Activated CD8-positive, alpha-beta T cell treated with anti-CD3 and anti-CD28 coated beads, Interleukin-2, amount 10 ng/mL, durations not matched to agents 7 days and 5 days (primary cell): ENCODE results near the gene JPH2. TPM values are rescaled to one million over a fixed set of nuclear protein-coding genes. Genes with fewer than 3 reads are reported as not detected.

Source experiments
- ATAC-seq: fragments of 150-1000 bp; cut with Tn5 transposase; one replicate; pipeline ENCODE4 v1.10.0; 2021; ENCODE audit warnings: moderate library complexity
- CTCF ChIA-PET: fragments of 350-600 bp; sonication (Branson Sonifier 250); formaldehyde crosslinking; loops from one replicate; lab custom pipeline; 2021; ENCODE audit warnings: antibody characterized with exemption; lab: Charles Lee
- POLR2A ChIA-PET: fragments of 350-600 bp; sonication (Branson Sonifier 250); formaldehyde crosslinking; loops from one replicate; lab custom pipeline; 2021; ENCODE audit warnings: antibody characterized with exemption; lab: Charles Lee
- DNase-seq: peaks from one replicate; pipeline ENCODE4 v3.0.0-alpha.2; 2020
- H3K27ac Mint-ChIP-seq: one replicate; pipeline ENCODE4 v1.8.0; 2021; ENCODE audit warnings: mild to moderate bottlenecking, mixed read lengths
- H3K27me3 Mint-ChIP-seq: one replicate; pipeline ENCODE4 v1.8.0; 2021; ENCODE audit warnings: low read depth, mixed read lengths
- H3K36me3 Mint-ChIP-seq: one replicate; pipeline ENCODE4 v1.8.0; 2021; ENCODE audit warnings: low read depth, mixed read lengths
- H3K4me1 Mint-ChIP-seq: one replicate; pipeline ENCODE4 v1.8.0; 2021; ENCODE audit warnings: low read depth, mixed read lengths
- H3K4me3 Mint-ChIP-seq: one replicate; pipeline ENCODE4 v1.8.0; 2021; ENCODE audit warnings: mild to moderate bottlenecking, mixed read lengths
- H3K9me3 Mint-ChIP-seq: one replicate; pipeline ENCODE4 v1.8.0; 2022; ENCODE audit warnings: mixed read lengths; ENCODE audit not compliant: insufficient read depth
- total RNA-seq, 2 experiments: library from RNA; stranded (reverse); gene quantifications; one replicate each; pipeline ENCODE4 v1.2.3, GENCODE V29; 2021

JPH2 gene
- total RNA-seq, 2 experiments from 2014 or later: 0.10 TPM; not detected in 1

DNA sequence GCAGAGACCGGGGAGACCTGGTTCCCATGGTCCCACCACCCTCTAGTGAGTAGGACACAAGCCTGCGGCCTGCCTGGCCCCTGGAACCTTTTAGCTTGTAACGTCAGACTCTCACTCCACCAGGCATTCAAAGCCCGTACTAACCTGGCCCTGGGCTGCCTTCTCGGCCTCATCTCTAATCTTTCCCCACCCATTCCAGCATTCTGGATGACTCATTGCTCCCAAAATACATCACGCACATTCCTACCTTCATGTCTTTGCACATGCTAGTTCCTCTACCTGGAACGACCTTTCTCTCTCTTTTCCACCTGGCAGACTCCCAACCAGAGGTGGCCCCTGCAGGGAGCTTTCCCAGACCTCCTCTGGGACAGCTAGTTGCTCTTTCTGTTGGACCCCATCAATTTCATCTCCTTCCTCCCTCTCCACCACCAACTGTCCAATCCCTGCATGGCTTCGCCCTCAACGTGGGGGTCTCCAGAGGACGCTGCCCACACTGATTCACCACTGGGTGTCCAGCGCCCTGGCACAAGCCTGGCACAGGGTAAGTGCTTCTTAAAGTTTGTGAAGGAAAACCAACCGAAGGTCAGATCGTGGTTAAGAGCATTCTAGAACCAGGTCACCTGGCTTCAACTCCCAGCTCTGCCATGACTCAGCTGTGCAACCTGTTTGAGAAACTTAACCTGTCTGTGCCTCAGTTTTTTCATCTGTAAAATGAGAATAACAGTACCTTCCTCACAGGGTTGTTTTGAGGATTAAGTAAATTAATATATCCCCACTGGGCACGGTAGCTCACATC, 35.2 kb downstream of the JPH2 start:
- DNase-seq (no peak), ATAC-seq (no peak)
- Mint-ChIP-seq H3K4me1 (peaks cover 10% of the 10 kb centered on the region), H3K27me3 (peaks cover 2% of the 10 kb centered on the region), H3K4me3 (no peak overlapping the region), H3K9me3 (no peaks in the 10 kb centered on the region), H3K36me3 (no peaks in the 10 kb centered on the region), H3K27ac (no peak overlapping the region)
- ChIA-PET POLR2A (no interaction called here), CTCF (no interaction called here)

DNA sequence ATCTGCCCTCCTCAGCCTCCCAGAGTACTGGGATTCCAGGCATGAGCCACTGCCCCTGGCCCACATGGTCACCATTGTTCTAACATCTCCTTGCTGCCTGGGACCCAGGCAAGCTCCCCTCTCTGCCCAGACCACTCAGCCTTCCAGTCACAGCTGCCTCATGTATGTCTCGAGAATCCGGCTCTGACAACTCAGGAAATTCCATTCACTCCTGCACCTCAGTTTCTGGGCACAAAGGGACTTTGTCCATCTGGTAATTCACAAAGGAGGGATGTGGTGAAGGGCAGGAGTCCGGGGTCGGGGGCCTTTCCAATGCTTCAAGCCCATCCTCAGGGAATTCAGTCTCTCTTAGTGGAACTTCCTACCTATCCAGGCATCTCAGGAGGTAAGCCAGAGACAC, 40.7 kb downstream of the JPH2 start:
- Mint-ChIP-seq H3K27me3 (peaks cover 8% of the 10 kb centered on the region), H3K4me1 (no peaks in the 10 kb centered on the region), H3K9me3 (no peaks in the 10 kb centered on the region), H3K27ac (no peak overlapping the region), H3K36me3 (no peaks in the 10 kb centered on the region), H3K4me3 (no peak overlapping the region)
- no peak for DNase-seq
- ChIA-PET POLR2A (no interaction called here), CTCF (no interaction called here)
- ATAC-seq: no peak

DNA sequence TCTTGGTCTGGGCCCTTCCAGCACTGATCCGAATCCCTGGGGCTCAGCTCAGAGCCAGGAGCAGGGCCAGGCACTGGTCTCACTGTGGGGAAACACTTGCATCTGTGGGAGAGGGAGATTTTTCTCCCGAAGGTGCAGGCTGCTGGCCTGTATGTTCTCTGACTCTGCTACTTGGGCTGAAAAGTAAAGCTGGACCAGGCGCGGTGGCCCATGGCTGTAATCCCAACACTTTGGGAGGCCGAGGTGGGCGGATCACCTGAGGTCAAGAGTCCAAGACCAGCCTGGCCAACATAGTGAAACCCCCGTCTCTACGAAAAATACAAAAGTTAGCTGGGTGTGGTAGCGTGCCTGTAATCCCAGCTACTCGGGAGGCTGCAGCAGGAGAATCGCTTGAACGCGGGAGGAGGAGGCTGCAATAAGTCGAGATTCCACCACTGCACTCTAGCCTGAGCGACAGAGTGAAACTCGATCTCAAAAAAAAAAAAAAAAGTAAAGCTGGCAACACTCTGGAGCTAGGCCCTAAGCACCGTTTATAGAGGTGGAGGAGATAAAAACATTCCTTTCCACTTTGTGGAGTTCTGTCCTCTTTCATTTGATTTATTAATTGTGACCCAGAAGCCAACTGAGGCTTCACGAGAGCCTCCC, 41.7 kb downstream of the JPH2 start:
- H3K4me1 Mint-ChIP-seq: no peaks in the 10 kb centered on the region
- ChIA-PET POLR2A (no interaction called here), CTCF (no interaction called here)
- no peaks in the 10 kb centered on the region for H3K9me3 Mint-ChIP-seq
- peaks cover 8% of the 10 kb centered on the region for H3K27me3 Mint-ChIP-seq
- no peaks in the 10 kb centered on the region for H3K36me3 Mint-ChIP-seq
- DNase-seq: no peak
- H3K27ac Mint-ChIP-seq: no peak overlapping the region
- no peak for ATAC-seq
- H3K4me3 Mint-ChIP-seq: no peak overlapping the region

DNA sequence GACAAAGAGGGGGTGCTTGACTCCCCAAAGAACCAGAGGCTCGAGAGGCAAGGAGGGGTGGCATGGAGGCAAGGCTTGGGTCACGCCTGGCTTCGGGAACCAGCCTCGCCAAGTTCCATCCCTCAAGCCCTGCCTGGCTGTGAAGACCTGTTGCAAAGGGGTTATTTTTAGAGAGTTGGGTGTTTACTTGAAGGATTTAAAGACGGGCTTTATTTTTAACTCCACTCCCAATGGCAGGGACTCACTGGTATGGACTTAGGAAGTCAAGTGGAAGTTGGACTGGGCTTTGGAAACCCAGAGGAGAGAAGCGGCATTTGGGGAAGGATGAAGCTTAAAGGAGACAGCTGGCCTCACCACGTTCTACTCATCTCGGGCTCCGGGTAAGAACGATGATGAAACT, 43.1 kb downstream of the JPH2 start:
- no peak overlapping the region for H3K27ac Mint-ChIP-seq
- ATAC-seq (no peak), DNase-seq (no peak)
- peaks cover 15% of the 10 kb centered on the region for H3K27me3 Mint-ChIP-seq
- H3K4me3 Mint-ChIP-seq: no peak overlapping the region
- ChIA-PET POLR2A (interaction anchor here (1.1 kb wide), 1 partner anchor 9 kb away, joined by 3 read pairs; no protein-coding TSS in a partner anchor), CTCF (no interaction called here)
- no peaks in the 10 kb centered on the region for H3K36me3 Mint-ChIP-seq
- H3K9me3 Mint-ChIP-seq: no peaks in the 10 kb centered on the region
- no peaks in the 10 kb centered on the region for H3K4me1 Mint-ChIP-seq

DNA sequence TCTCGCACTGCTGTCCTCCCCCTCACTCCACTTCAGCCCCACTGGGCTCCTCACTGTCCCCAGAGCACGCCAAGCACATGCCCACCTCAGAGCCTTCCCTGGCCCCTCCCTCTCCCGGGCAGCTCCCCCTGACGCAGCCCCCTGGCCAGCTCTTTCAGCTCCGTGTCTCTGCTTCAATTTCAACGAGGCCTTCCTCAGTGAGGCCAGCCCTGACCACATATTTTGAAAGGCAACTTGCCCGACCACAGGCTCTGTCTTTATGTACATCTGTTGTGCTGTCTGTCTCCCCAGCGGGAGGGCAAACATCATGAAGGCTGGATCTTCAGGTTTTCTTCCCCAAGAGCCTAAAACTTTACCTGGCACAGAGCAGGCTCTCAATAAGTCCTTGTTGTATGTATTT, 44.6 kb downstream of the JPH2 start:
- peaks cover 16% of the 10 kb centered on the region for H3K27me3 Mint-ChIP-seq
- no peaks in the 10 kb centered on the region for H3K9me3 Mint-ChIP-seq
- no peak overlapping the region for H3K27ac Mint-ChIP-seq
- ChIA-PET POLR2A (no interaction called here), CTCF (interaction anchor here (1.4 kb wide), 1 partner anchor 26 kb away, joined by 4 read pairs; no protein-coding TSS in a partner anchor)
- no peak for DNase-seq
- no peaks in the 10 kb centered on the region for H3K4me1 Mint-ChIP-seq
- H3K4me3 Mint-ChIP-seq: no peak overlapping the region
- H3K36me3 Mint-ChIP-seq: no peaks in the 10 kb centered on the region
- no peak for ATAC-seq

DNA sequence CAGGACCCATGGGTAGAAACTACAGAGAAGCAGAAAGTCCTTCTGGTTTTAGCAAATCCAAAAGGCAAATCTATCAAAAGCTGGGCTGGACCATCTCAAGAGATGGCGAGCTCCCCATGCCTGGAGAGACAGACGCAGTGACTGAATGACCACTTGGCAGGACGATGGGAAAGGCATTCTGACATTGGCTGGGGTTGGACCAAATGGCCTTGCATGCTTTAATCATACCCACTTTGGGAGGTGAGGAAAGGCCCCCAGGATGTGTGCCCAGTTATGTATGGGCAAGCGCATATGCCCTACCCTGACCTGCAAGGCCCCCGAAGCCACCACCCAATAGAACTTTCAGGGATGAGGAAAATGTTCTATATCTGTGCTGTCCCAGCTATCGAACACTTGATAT, 45.1 kb downstream of the JPH2 start:
- ATAC-seq: no peak
- H3K4me1 Mint-ChIP-seq: no peaks in the 10 kb centered on the region
- peaks cover 16% of the 10 kb centered on the region for H3K27me3 Mint-ChIP-seq
- DNase-seq: no peak
- CTCF ChIA-PET: interaction anchor here (0.6 kb wide), 1 partner anchor 48 kb away, joined by 4 read pairs; no protein-coding TSS in a partner anchor
- POLR2A ChIA-PET: no interaction called here
- no peak overlapping the region for H3K27ac Mint-ChIP-seq
- H3K4me3 Mint-ChIP-seq: no peak overlapping the region
- no peaks in the 10 kb centered on the region for H3K9me3 Mint-ChIP-seq
- no peaks in the 10 kb centered on the region for H3K36me3 Mint-ChIP-seq

DNA sequence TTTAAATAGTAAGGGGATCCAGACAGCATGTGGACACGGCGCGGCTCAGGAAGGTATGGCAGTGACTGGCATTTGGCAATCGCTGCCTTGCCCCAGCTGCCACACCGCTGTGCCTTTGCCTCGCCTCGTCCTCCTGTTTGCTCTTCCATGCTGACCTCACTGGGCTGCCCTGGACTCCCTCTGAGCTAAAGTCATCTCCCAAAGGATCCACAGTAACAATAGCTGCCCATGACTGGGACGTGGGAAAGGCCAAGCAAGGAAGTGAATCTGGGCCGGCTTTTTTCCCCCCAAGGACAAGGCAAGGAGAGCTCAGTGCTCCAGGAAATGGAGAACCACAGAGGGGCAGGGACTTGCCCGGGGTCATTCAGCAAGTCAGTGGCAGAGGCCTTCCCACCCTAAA, 48.1 kb downstream of the JPH2 start:
- Mint-ChIP-seq H3K27ac (no peak overlapping the region), H3K9me3 (no peaks in the 10 kb centered on the region), H3K27me3 (peaks cover 15% of the 10 kb centered on the region), H3K36me3 (no peaks in the 10 kb centered on the region), H3K4me3 (no peak overlapping the region), H3K4me1 (no peaks in the 10 kb centered on the region)
- no peak for ATAC-seq
- ChIA-PET POLR2A (no interaction called here), CTCF (no interaction called here)
- DNase-seq: no peak

DNA sequence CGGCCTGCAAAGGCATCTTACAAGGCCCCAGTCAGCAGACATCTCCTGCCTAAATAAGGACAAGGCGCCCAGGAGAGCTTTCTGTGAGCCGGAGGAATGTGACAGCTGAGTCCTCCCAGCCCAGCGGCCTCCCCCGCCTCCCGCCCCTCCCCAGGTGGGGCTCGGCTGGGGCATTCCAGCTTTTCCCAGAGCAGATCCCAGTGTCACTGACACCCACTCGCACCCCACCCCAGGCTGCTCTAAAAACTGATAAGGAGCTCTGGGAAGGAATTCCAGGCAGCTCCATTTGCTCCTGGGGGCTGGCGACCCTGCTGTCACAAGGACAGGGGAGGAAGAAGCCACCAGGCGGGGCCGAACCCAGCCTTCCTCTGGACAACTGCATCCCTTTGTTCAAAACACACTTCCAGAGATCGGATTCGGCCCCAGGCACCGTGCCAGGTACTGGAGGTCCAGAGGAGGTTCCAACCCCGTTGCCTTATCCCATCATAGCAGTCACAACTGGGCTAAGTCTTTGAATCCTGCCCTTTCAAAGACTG, 49.7 kb downstream of the JPH2 start:
- DNase-seq (no peak), ATAC-seq (no peak)
- ChIA-PET CTCF (interaction anchor here (3.9 kb wide), 1 partner anchor 53 kb away, joined by 19 read pairs; no protein-coding TSS in a partner anchor), POLR2A (no interaction called here)
- Mint-ChIP-seq H3K27ac (no peak overlapping the region), H3K9me3 (no peaks in the 10 kb centered on the region), H3K4me1 (no peaks in the 10 kb centered on the region), H3K4me3 (no peak overlapping the region), H3K36me3 (no peaks in the 10 kb centered on the region), H3K27me3 (peaks cover 11% of the 10 kb centered on the region)

DNA sequence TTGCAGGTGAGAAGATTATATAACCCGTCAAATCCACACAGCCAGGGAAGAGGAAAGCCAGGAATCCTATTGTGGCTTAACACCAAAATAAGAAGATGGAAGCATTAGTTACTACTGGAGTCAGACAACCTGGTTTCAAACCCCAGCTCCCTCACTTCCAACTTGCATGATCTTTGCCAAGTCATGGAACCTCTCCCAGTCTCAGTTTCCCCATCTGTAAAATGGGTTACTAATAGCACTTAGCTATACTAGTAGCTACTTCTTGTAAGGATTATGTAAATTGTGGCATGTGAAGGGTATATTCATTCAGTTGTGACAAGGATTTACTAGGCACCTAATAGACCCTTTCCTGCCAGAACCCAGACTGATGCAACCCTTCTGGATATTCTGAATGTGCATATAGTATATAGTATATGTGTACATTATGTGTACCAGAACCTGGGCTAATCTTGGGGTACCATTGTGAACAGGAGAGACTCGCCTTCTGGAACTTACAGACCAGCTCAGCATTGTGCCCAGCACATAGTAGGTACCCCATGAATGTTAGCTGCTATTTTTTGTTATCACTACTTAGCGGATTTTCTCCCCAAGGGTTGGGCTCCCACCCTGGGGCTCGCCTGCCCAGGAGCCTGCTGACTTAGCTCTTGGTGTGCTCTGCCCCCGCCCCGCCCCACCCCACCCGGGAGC, 50.3 kb downstream of the JPH2 start:
- POLR2A ChIA-PET: no interaction called here

DNA sequence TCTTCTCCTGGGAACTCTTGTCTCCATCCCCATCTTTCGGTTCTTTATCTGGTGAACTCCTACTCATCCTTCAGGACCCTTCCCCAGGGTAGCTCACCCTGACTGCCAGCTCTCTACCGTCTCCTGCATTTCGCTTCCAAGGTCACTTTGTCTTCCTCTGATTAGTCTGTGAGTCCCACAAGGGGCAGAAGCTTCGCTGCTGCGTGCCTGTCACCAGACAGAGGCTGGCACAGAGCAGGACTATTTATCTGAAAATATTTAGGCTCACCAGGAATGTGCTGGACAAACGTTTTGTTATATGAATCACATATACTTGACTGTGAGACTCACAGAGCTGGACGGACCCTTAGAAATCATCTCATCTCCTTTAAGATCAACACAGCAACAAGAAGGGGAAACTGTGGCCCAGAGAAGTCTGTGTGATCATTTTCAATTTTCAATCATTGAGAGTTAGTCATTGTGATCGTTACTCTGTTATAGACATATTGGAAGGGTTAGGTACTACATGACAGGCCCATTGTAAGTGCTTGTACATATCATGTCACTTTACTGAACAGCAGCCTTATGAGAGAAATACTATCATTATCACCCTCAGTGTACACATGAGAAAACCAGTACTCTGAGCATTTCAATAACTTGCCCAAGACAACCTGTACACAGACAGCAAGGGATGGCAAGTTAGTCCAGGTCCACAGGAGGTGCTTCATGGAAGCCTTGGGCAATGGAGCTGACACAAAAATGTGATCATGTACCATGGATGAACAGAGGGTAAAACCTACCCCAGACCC, 51.4 kb downstream of the JPH2 start:
- Mint-ChIP-seq H3K27me3 (peaks cover 11% of the 10 kb centered on the region), H3K27ac (no peak overlapping the region), H3K4me3 (no peak overlapping the region), H3K4me1 (no peaks in the 10 kb centered on the region), H3K9me3 (no peaks in the 10 kb centered on the region), H3K36me3 (no peaks in the 10 kb centered on the region)
- CTCF ChIA-PET: interaction anchor here (1.0 to 3.9 kb wide), 5 partner anchors 18 to 176 kb away, joined by 3 to 19 read pairs (median 5); partner anchors contain the start of gene FITM2
- POLR2A ChIA-PET: no interaction called here
- ATAC-seq (peak; percentile 63), DNase-seq (no peak)

More for the DNA sequence above, 50.3 kb downstream of the JPH2 start:
- ATAC-seq: no peak
- H3K4me3 Mint-ChIP-seq: no peak overlapping the region
- DNase-seq: no peak
- H3K9me3 Mint-ChIP-seq: no peaks in the 10 kb centered on the region
- CTCF ChIA-PET: interaction anchor here (0.8 to 3.9 kb wide), 3 partner anchors 42 to 175 kb away, joined by 3 to 19 read pairs (median 5); partner anchors contain the start of gene FITM2
- H3K27ac Mint-ChIP-seq: no peak overlapping the region
- no peaks in the 10 kb centered on the region for H3K4me1 Mint-ChIP-seq
- H3K27me3 Mint-ChIP-seq: peaks cover 11% of the 10 kb centered on the region
- no peaks in the 10 kb centered on the region for H3K36me3 Mint-ChIP-seq

DNA sequence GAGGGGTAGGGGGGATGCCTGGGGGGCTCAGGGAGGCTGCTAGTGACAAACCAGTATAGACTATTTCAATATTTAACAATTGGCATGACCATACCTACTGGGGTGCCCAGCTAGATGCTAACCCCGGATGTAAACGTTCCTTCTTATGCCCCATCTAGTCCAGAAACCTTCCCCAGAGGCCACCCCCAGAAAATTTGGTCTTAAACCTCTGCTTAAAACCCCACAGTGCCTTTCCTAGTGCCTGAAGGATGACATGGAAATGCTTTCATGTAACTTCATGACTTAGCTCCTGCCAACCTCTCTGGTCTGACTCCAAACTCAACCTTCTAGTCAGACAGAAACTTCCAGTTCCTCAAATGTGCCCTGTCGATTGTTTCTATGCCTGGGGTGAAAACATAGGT, 52.0 kb downstream of the JPH2 start:
- ATAC-seq: peak; percentile 49
- CTCF ChIA-PET: interaction anchor here (1.0 to 3.9 kb wide), 5 partner anchors 18 to 176 kb away, joined by 3 to 19 read pairs (median 5); partner anchors contain the start of gene FITM2
- H3K27me3 Mint-ChIP-seq: peaks cover 11% of the 10 kb centered on the region
- no peak overlapping the region for H3K27ac Mint-ChIP-seq
- no peaks in the 10 kb centered on the region for H3K4me1 Mint-ChIP-seq
- H3K9me3 Mint-ChIP-seq: no peaks in the 10 kb centered on the region
- POLR2A ChIA-PET: interaction anchor here (0.7 kb wide), 1 partner anchor 21 kb away, joined by 3 read pairs; no protein-coding TSS in a partner anchor
- DNase-seq: peak; percentile 39
- no peaks in the 10 kb centered on the region for H3K36me3 Mint-ChIP-seq
- no peak overlapping the region for H3K4me3 Mint-ChIP-seq
